HG03457 (cell line): ENCODE measurements around the gene PLIN5.
"Not testable (repeated sequence)": the region's sequence is repeated elsewhere in the genome, so short reads cannot be mapped to it uniquely, and the experiment has no call there.

Experiments
- ATAC-seq: cut with Tn5 transposase; IDR thresholded peaks from one replicate; pipeline ENCODE4 v1.9.1; 2021; ENCODE audit warnings: moderate number of reproducible peaks; ENCODE audit not compliant: unreplicated experiment

PLIN5 gene

GRCh38 chr19:4543842-4544647 is 9.0 kb upstream of the PLIN5 start:
- ATAC-seq: no peak

- no peak for ATAC-seq
These were observed 8.1 kb upstream of the PLIN5 start for GRCh38 chr19:4542896-4543841.

GRCh38 chr19:4541806-4542145 is 6.8 kb upstream of the PLIN5 start:
- not testable (repeated sequence) for ATAC-seq

GRCh38 chr19:4541114-4541805 is 6.2 kb upstream of the PLIN5 start:
- no peak for ATAC-seq

- ATAC-seq: no peak
These were observed 4.9 kb upstream of the PLIN5 start, which contains the start of gene LRG1 for GRCh38 chr19:4539693-4540581. Gene LRG1 (minus strand): TSS chr19:4540036. CDS start chr19:4540013, 23 bp downstream.

- ATAC-seq: no peak
These were observed 4.2 kb upstream of the PLIN5 start for GRCh38 chr19:4539169-4539692.

- no peak for ATAC-seq
These were observed 3.6 kb upstream of the PLIN5 start for GRCh38 chr19:4538601-4538954.

GRCh38 chr19:4537953-4538600 is 3.1 kb upstream of the PLIN5 start:
- no peak for ATAC-seq

- ATAC-seq: no peak
These were observed 1.8 kb upstream of the PLIN5 start for GRCh38 chr19:4536798-4537197.

GRCh38 chr19:4533835-4534424 is 1.1 kb downstream of the PLIN5 start:
- ATAC-seq: no peak

- ATAC-seq: no peak
These were observed 1.7 kb downstream of the PLIN5 start for GRCh38 chr19:4533334-4533733.

GRCh38 chr19:4531562-4532165 is 3.4 kb downstream of the PLIN5 start:
- ATAC-seq: no peak

- no peak for ATAC-seq
These were observed 5.0 kb downstream of the PLIN5 start for GRCh38 chr19:4529924-4530522.

- ATAC-seq: no peak
These were observed 6.2 kb downstream of the PLIN5 start for GRCh38 chr19:4528843-4529242.

- not testable (repeated sequence) for ATAC-seq
These were observed 7.6 kb downstream of the PLIN5 start for GRCh38 chr19:4527377-4527776.

GRCh38 chr19:4525563-4526002 is 9.4 kb downstream of the PLIN5 start:
- no peak for ATAC-seq

- ATAC-seq: no peak
These were observed 10.0 kb downstream of the PLIN5 start for GRCh38 chr19:4524808-4525562.
